HG03575 (cell line): ENCODE measurements around the gene STARD5.

Source experiments
- ATAC-seq: cut with Tn5 transposase; IDR thresholded peaks from one replicate; pipeline ENCODE4 v1.9.1; 2021; ENCODE audit not compliant: unreplicated experiment, insufficient number of reproducible peaks, low FRiP score; ENCODE audit errors: extremely low read depth

Gene STARD5

DNA sequence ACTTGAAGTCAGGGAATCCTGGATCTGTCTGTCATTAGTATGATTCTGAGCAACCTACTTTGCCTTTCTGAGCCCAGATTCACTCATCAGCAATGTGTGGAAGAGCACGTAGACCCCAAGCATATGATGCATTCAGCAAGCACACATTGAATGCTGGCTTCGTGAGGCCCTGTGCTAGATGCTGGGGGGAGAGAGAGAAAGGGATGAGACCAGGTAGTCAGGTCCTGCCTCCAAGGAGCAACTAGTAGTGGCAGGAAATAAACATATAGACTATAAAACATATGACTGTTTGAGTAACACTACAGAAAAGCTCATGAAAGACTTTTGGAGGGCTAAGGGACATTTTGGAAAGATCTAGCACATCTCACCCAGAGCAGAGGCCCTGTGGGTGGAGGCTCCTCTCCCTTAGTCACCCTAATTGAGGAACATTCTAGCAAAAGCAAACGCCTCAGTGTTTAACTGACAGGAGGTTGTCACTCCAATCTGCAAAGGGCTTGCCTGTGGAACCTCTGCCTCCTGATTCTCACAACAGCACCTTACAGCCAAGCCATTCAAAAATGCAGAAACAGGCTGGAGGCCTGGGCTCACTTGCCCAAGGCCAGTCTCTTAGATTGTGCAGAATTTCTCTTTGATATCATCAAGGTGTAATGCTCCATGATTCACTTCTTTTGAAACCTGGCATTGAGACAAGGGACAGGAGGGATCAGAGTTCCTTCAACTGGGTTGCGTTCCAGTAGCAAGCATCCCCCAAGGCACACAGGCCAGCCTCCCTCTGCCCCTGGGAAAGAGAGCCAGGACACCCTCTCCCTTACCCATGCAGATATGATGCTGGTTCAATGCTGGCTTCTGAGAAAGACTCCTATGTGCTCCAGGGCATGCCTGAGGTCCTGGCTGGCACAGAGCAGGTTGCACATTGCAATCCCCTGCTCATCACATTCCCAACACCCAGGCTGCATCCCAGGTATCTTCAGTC lies 26.1 kb downstream of the STARD5 start:
- no peak for ATAC-seq

- ATAC-seq: no peak
Measured at GRCh38 chr15:81297147-81297572, 26.8 kb downstream of the STARD5 start.

DNA sequence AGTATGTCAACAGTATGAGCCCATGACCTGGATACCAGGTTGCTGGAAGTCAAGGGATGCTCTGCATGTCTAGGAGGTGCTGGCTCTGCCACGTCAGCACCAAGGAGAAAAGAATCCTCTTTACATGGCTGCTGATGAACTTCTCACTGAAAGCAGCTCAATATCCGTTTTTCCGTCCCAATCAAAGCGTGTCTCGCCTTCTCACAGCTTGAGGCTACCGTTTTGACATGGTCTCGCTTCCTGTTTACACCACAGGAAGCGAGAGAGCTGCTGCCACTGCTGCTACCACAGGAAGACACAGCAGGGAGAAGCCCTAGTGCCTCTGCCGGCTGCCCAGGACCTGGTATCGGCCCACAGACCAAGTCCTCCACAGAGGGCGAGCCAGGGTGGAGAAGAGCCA lies 27.3 kb downstream of the STARD5 start:
- ATAC-seq: no peak

DNA sequence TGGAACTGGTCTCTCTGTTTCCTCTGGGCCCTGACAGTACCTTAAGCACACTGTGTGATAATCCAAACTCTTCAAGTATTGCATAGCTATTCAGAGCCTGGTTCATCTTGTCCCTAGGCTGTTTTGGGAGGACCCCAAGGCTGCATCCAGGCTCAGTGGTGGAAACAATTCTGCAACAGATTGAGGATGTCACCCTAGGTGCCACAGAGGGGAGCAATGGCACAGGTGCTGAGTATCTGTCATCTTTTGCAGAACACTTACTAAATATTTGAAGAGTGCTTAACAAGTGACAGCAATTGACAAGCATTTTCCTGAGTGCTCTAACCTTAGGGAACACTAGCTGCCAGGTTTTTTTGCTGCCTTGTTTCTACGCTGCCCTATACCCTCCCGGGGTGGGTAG lies 27.8 kb downstream of the STARD5 start:
- ATAC-seq: no peak

- no peak for ATAC-seq
Measured at GRCh38 chr15:81295486-81296121, 28.3 kb downstream of the STARD5 start.

DNA sequence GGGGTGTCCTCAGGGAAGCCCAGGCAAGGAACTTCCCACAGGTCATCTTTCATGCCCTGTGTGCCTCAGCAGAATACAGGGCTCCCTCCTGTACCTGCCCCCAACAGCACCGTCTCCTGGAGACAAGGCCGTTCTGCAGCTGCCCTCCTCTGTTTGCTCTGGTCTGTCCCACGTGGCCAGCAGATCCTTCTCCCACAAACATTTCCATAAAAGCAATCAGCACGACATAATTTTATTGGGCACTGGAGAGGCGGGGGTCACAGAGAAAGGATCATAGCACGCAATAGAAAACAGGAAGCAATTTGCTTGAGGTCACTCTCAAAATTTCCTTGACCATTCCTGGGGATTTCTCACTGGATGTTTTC lies 29.4 kb downstream of the STARD5 start:
- no peak for ATAC-seq

DNA sequence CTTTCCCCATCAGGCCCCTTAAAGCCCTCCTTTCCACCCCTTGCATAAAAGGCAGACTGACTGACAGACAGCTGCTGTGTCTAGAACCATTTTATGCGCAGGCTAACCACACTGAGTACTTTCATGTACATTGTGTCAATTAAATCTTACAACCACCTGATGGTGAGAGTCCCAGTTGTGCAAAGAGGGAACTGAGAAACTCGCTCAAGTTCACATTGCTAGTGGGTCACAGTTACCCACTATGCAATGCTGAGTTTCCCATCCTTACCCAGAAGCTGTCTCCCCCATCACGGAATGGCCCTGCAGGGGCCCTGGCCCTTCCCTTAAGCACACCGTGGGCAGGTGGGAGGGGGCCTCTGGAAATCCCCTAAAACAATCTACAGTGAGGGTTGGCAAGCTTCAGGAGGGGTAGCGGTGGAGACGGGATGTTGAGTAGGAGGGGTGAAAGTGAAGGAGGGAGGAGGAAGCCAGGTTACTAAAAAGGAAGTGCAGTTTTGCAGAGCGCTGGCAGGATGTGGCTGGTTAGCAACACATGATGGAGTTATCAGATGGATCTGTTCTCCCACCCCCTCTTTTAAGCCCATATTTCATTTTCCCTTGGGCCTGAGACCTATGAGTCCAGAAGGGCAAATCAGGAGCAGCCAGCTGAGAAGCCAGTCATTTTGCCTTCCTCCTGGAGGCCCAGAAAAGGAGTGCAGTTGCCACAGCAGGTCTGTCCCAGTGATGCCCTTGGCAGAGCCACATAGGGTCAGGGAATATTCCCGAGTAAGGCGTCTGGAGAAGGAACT lies 30.0 kb downstream of the STARD5 start:
- ATAC-seq: peak; percentile 53

GRCh38 chr15:81292523-81293001 lies 31.4 kb downstream of the STARD5 start:
- no peak for ATAC-seq

- ATAC-seq: no peak
Measured at GRCh38 chr15:81291916-81292522, 31.9 kb downstream of the STARD5 start.

DNA sequence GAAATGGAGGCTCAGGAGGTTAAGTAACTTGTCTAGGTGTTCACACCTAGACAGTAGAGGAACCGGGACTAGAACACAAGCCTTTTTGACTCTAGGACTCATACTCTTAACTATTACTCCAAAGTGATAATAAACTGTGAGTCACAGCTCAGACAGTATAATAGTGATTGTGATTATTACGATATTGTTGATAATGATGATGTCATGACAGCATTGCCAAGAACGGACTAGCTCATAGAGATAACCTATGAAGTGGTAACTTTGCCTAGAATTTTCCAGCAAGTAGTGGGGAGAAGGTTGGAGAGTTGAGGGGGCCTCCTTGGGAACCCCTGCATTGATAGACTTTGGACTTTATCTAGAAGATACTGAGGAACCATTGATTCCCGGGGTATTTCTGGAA lies 34.0 kb downstream of the STARD5 start:
- no peak for ATAC-seq

GRCh38 chr15:81288616-81289015 lies 35.3 kb downstream of the STARD5 start:
- ATAC-seq: no peak

DNA sequence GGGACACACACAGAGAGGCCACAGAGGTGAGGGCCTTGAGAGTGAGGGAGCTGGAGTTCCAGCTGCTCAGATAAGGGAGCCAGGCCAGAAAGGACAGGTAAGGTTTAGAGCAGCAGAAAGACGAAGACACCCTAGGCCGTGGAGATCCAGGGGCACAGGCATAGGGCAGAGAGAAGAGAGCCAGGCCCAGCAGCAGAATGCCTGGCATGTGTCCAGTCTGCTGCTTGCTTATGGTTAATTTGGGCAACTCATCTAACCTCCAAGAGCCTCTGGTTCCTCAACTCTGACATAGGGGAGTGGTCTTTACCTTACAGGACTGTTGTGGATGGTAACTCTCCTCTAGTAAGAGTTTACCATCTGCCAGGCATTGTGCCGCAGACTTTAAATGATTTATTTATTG lies 35.9 kb downstream of the STARD5 start:
- ATAC-seq: no peak

DNA sequence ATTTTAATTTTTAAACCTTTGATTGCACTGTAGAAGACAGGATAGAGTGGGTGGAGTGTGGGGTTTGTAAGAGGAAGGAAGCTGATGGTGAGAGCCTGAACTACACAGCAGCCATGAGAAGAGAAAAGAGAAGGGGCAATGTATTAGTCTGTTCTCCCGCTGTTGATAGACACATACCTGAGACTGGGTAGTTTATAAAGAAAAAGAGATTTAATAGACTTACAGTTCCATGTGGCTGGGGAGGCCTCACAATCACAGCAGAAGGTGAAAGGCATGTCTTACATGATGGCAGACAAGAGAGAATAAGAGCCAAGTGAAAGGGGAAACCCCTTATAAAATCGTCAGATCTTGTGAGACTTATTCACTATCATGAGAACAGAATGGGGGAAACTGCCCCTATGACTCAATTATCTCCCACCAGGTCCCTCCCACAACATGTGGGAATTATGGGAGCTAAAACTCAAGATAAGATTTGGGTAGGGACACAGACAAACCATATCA lies 37.3 kb downstream of the STARD5 start:
- ATAC-seq: no peak

DNA sequence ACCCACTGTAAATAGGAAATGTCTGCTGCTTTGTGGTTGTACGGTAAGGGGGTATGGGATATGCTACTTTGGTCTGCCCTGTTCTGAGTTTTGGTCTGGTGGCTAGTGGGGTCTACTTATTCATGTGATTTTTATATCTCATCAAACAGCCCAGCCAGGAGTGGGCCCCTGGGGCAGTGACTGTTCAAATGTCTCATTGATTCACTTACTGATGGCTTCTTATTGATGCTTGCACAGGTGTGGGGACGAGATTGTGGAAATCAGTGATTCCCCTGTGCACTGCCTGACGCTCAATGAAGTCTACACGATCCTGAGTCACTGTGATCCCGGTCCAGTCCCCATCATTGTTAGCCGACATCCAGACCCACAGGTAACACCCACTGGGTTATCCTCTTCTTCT lies 38.5 kb downstream of the STARD5 start:
- ATAC-seq: no peak

DNA sequence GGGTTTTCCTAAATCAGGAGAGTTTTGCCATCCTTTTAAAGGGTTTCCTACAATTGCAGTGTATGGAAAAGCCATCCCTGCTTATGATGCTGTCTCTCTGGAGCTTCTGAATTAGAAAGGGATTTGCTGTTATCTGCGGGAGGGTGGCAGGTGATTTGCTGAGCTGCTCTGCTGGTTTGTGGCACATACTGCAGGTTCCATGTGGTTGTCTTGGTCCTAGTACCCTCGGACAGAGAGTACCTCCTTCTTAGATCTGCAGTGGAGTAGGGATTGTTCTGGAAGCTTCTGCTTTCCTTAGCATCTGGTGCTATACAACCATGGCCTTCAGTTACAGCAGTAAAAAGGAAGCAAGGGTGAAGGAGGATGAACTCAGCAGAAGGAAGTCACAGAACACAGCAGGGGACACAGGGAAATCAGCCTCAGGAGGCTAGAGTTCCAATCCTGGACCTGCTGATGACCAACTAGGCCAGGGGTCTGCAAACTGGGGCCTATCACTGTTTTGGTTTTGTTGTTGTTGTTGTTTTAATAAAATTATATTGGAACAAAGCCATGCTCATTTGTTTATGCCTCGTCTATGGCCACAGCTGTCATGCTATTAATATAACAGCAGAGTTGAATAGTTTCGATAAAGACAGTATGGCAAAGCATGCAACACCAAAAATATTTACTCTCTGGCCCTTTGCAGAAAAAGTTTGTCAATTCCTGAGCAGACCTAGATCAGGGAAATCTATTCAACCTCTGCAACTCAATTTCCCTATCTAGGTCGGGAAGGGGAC lies 39.5 kb downstream of the STARD5 start:
- no peak for ATAC-seq

DNA sequence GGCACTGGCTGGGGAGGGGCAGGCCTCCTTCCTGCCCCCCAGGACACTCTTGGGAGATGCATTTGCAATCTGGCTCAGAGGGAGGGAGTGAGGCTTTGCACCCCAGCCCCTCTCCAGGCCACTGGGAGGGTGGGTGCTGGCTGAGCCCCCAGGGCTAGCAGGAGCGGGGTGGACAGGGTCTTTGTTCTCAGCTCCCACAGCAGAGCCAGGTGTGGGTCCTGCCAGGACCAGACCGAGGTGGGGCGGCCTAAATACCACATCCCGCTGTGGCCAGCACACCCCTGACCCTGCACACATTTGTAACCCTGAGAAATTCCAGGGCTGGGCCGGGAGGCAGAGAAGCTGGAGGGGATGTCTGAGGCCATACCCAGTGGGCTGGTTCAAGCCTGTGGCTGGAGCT lies 41.0 kb downstream of the STARD5 start:
- ATAC-seq: no peak

DNA sequence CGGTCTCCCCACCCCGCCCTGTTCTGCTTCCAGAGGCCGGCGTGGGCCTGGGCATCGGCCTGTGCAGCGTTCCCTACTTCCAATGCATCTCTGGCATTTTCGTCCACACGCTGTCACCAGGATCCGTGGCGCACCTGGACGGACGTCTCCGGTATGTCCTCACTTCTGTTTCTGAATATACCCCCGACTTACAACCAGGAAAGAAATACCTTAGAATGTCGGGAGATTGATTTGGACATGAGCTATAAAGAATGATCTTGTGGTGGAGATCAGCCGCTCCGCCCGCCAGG lies 41.4 kb downstream of the STARD5 start:
- ATAC-seq: no peak

DNA sequence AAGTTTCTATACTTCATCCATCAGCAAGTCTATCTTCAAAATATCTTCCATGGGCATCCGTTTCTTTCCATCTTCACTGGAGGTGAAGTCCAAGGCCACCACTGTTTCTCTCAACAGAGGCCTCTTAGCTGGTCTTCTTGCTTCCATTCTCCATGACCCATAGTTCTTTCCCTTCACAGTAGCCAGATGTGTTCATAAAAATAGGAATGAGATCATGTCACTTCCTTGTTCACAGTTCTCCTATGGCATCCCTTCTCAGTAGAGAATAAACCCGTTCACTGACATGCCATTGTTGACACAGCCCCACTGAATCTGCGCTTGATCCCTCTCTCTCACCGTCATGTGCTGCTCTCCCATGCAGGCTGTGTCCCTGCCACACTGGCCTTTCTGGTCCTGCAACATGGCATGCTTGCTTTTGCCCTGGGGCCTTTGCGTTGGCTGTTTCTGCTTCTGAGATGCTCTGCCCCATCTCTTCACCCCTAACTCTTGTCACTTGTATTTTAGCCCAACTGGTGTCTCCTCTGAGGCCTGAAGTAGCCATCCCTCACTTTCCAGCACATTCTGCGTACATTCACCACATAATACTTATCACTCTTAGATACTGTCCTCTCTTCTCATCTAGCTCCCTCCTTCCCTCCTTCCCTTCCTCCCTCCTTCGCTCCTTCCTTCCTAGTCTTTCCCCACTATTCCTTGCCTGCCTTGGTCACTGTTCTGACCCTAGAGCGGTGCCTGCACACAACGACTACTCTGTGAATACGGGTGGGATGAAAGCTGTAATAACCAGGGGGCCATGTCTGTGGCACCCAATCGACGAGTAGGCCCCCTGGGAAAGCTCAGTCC lies 42.0 kb downstream of the STARD5 start:
- ATAC-seq: no peak
